Stimulated activated CD4-positive, alpha-beta T cell treated with anti-CD3 and anti-CD28 coated beads, Interleukin-15, amount 100 ng/mL, for 48 hours (primary cell): ENCODE results near the gene SERPINB13.

ENCODE experiments used
- DNase-seq, 2 donors: peaks; one replicate each; pipeline ENCODE4 v3.0.0-alpha.2; 2020; ENCODE audit warnings: low read depth in 2 of 2

The SERPINB13 gene

DNA sequence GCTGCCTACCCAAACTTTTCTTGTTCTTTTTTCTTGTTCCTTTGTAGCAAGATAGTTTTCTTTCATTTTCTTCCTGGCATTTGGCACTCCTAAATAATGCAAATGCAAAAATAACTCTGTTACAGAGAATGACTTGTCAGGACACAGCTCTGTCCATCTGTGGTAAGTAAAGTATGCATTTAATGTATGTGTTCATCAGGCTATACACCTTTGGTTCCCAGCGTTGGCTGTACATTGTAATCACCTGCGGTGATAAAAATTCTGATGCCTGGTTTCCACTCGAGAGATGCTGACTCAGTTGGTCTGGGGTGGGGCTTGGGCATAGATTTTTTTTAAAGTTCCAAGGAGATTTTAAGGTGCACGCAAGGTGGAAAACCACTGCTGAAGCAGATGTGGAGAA lies at the start of gene SERPINB13:
TSS of gene SERPINB13 (plus strand) at position 378 of the 400 bp plus-strand sequence. CDS start 1,325 bp downstream, outside the sequence.
- DNase-seq, result no peak

- DNase-seq, result no peak
These were observed 47.1 kb upstream of the SERPINB13 start for GRCh38 chr18:63539904-63540510.

- no peak for DNase-seq
These were observed 45.1 kb upstream of the SERPINB13 start, which contains the start of gene SERPINB12 for GRCh38 chr18:63542069-63542468. SERPINB12 (plus strand) TSS chr18:63542369; CDS start chr18:63556160, 13,791 bp downstream.

- DNase-seq, result no peak
These were observed 43.1 kb upstream of the SERPINB13 start for GRCh38 chr18:63544017-63544416.

DNA sequence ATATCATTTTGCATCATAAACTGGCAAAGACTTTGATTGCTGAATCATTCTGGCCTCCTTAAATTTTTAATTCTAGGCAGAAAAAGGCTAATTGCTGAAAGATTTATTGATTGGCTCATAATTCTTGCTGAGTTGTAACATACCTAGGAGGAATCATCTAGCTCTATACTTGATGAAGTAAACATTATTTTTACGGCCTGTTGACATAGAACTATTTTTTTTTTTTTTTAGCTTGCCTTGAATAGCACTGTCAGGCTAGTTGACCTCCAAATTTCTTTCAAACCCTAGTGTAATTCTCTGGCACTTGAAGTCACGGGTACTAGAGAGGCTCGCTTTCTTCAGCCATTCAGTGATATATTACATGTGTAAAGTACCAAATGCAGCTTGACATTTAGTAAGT lies 42.1 kb upstream of the SERPINB13 start:
- no peak for DNase-seq

DNA sequence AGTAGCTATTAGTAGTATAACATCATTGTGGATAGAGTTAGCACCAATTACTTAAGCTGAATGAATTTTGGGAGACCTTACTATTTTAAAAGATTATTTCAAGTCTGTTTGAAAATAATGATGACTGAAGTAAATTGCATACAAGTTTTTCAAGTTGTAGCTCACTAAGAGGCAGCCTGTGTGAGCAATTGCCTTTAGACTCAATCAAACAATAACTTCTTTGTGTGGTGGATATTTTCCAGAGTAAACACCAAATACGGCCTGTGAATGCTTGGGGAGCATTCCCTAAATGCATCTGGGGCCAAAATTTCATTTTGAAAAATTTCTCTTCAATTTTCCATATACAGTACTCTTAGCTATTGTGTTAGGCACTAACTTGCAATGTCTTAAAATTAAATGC lies 37.1 kb upstream of the SERPINB13 start:
- no peak for DNase-seq

- no peak for DNase-seq
These were observed 35.4 kb upstream of the SERPINB13 start for GRCh38 chr18:63551769-63552168.

GRCh38 chr18:63552581-63552980 lies 34.6 kb upstream of the SERPINB13 start:
- DNase-seq, result no peak

GRCh38 chr18:63553081-63553480 lies 34.1 kb upstream of the SERPINB13 start:
- no peak for DNase-seq

DNA sequence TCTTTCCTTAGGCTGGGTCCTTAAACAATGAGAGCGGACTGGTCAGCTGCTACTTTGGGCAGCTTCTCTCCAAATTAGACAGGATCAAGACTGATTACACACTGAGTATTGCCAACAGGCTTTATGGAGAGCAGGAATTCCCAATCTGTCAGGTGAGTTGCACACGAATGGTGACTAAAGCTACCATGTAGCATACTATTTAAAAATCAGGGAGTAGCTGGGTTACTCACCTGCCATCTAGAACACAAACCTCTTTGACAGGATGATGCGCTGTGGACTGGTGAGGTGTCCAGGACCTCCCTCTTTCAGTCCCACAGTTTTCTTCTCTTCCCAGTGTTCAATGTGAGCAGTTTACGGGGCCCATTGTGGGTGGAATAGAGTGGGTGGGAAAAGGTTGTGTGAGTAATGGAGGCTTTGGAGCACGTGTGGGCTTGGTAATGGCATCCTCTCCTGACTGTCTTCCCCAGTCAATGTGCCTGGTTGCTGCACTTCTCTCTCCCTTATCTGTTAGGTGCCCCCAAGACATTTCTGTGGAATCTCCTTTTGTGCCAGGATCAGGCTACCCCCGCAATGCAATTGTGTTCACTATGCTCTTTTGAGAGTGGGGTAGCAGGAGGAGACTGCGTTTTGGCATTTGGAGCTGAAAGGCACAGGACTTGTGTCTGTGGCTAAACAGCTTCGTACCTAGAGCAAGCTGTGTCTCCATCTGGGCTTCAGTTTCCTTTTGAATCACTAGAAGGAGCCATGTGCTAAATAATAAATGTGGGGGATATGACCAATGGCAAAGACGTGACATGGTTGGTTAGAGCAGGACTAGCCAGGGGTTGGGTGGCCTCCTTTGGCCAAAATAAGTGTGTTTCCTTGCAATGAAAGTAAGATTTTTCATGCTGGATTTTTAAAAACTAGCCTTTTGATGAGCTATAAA lies 27.3 kb upstream of the SERPINB13 start:
- no peak for DNase-seq

GRCh38 chr18:63562284-63562683 lies 24.9 kb upstream of the SERPINB13 start:
- no peak for DNase-seq

- DNase-seq, result no peak
These were observed 23.1 kb upstream of the SERPINB13 start for GRCh38 chr18:63564021-63564420.

DNA sequence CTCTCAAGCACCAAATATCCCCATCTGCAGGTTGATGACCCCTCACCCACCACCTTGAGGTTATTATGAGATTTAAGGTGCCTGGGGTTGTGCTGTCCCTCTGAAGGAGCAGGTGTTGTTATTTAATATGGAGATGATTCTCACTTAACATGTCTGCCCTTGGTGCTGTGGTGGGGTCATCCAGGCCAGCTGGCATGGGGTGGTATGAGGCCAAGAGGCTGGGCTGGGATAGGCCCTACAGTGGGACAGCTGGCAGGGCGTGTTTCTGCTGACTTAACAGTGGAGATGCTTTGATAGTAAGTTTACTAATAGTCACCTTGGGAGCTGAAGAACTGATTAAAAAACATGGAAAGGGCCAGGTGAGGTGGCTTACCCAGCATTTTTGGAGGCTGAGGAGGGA lies 22.6 kb upstream of the SERPINB13 start:
- DNase-seq, result no peak

- DNase-seq, result no peak
These were observed 19.9 kb upstream of the SERPINB13 start for GRCh38 chr18:63567276-63567675.

GRCh38 chr18:63567825-63568224 lies 19.3 kb upstream of the SERPINB13 start:
- no peak for DNase-seq

DNA sequence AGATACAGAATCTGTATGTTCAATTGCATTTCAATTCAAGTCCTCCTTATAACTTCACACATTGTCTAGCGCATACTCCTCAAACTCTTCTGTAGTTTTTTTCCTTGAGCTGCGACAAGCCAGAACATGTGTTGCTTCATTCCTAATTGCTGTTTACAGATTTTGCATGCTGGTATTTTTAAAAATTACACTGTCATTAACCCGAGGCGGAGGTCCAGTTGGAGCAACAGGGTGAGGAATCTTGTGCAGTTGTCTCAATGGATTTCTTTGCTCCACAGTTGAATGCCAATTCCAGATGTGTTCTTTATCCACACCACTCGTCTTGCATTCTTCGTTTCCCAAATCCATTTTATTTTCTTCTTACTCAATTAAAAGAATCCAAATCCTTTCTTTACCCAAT lies 16.4 kb upstream of the SERPINB13 start:
- DNase-seq, result no peak

- no peak for DNase-seq
These were observed 11.5 kb upstream of the SERPINB13 start for GRCh38 chr18:63575681-63576080.

DNA sequence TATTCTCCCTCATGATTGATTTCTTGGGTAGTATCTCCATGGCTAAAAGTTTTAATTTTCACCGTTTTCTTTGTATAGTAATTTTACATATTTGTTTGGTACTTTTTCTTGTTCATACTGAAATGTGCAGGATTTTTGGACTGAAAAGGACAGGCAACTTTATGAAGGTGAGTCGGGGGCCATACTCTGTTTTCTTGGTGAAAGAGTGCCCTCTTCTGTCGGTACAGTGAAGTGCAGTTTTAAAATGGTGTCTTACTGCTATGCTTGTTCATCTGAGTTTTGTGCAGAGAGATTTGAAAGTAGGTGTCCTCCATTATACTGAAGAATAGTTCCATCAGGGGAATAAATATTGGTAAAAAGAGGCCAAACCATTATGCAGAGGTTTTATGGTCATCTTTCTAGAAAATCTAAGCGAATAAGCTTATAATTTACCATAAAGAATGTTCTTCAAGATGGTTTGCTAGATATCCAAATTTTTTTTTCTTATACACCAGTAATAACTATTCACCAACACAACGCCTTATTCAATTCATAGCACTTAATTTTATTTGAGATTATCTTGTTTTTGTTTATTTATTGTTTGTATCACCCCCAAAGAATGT lies 8.7 kb upstream of the SERPINB13 start:
- peak in 1 of 2 donors; percentile 4 for DNase-seq

GRCh38 chr18:63579616-63580015 lies 7.5 kb upstream of the SERPINB13 start:
- DNase-seq, result no peak

DNA sequence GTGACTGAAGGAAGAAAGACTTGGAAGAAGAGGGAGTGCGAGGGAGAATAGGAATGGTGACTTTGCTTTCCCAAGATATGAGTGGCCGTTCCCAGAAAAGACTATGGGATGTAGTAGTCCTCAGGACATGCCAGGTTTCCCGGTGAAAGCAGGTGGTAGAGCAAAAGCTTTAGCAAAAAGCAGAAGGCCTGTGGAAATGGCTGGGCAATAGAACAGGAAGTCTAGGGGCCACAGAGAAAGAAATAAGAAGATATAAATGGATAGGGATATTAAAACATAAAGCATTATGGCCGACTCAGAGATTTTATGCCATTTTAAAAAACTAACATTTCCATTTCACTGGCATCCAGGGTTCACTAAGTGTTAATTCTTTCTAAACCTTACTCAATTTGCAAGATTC lies 1.2 kb upstream of the SERPINB13 start:
- no peak for DNase-seq

GRCh38 chr18:63586431-63586830 lies 712 bp upstream of the SERPINB13 start:
- DNase-seq, result no peak

GRCh38 chr18:63588909-63589308 lies 1.8 kb downstream of the SERPINB13 start:
- DNase-seq, result no peak

DNA sequence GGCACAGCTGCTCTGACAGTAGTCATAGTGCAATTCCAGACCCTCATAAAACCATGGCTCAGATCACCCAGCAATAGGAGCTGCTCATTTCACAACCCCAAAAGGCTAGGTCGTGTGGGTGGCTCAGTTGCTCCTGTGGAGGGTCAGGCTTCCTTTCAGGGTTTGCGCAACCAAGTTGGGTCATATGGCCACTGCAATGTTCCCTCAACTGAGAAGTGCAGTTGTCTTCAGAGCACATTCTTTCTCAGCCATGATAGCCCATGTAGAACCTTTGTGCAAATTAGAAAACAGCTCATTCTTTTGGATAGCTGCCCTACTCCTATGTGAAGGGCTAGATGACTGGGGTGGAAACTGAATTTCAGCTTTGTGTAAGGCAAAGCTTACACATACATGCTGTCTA lies 3.2 kb downstream of the SERPINB13 start:
- no peak for DNase-seq
